Jurkat, Clone E6-1 (cell line): Measurements from ENCODE around the gene CEP164.
A peak's percentile ranks its signal among the peaks of the same experiment; 100 is the strongest.
"Not testable (repeated sequence)": the region's sequence is repeated elsewhere in the genome, so short reads cannot be mapped to it uniquely, and the experiment has no call there.

ENCODE experiments used
- DNase-seq: peaks from one replicate; pipeline ENCODE4 v3.0.0-alpha.2; 2011; ENCODE audit warnings: low read depth, low spot score
- H3K4me3 ChIP-seq: 2 replicates; pipeline ENCODE4 v1.5.1; 2011; ENCODE audit warnings: mild to moderate bottlenecking, low read length, control low read depth, moderate library complexity

The CEP164 gene

GRCh38 chr11:117303101-117303500 lies 24.6 kb upstream of the CEP164 start:
- no peak for DNase-seq
- H3K4me3 ChIP-seq: no peak overlapping the region

- no peak overlapping the region for H3K4me3 ChIP-seq
- no peak for DNase-seq
Measured at GRCh38 chr11:117303646-117304315, 23.9 kb upstream of the CEP164 start.

- H3K4me3 ChIP-seq: no peak overlapping the region
- no peak for DNase-seq
Measured at GRCh38 chr11:117305145-117305544, 22.5 kb upstream of the CEP164 start.

- H3K4me3 ChIP-seq: no peak overlapping the region
- no peak for DNase-seq
Measured at GRCh38 chr11:117309310-117309709, 18.3 kb upstream of the CEP164 start.

- H3K4me3 ChIP-seq: no peak overlapping the region
- DNase-seq: no peak
Measured at GRCh38 chr11:117313091-117313490, 14.6 kb upstream of the CEP164 start.

- no peak for DNase-seq
- no peak overlapping the region for H3K4me3 ChIP-seq
Measured at GRCh38 chr11:117313828-117314768, 13.6 kb upstream of the CEP164 start.

- H3K4me3 ChIP-seq: no peak overlapping the region
- no peak for DNase-seq
Measured at GRCh38 chr11:117314840-117315239, 12.8 kb upstream of the CEP164 start.

GRCh38 chr11:117315285-117316196 lies 12.1 kb upstream of the CEP164 start:
- H3K4me3 ChIP-seq: no peak overlapping the region
- no peak for DNase-seq

GRCh38 chr11:117316197-117316961 lies 11.3 kb upstream of the CEP164 start, which contains the start of gene BACE1:
Gene BACE1, minus strand, starts transcription at chr11:117316256. Its CDS starts 461 bp downstream, at chr11:117315795.
- DNase-seq: no peak

GRCh38 chr11:117318738-117319137 lies 8.9 kb upstream of the CEP164 start:
- no peak overlapping the region for H3K4me3 ChIP-seq
- no peak for DNase-seq

More at GRCh38 chr11:117316197-117316961, 11.3 kb upstream of the CEP164 start, which contains the start of gene BACE1:
- no peak within 1 kb of the TSS for H3K4me3 ChIP-seq

GRCh38 chr11:117319214-117319840 lies 8.3 kb upstream of the CEP164 start:
- no peak for DNase-seq
- H3K4me3 ChIP-seq: no peak overlapping the region

- not testable (repeated sequence) for DNase-seq
- peak overlapping the region; percentile 81 for H3K4me3 ChIP-seq
Measured at GRCh38 chr11:117327255-117327566, 443 bp upstream of the CEP164 start.

GRCh38 chr11:117328375-117329010 lies 839 bp downstream of the CEP164 start:
- H3K4me3 ChIP-seq: peak overlapping the region; percentile 81
- no peak for DNase-seq

GRCh38 chr11:117332843-117333242 lies 5.2 kb downstream of the CEP164 start:
- no peak for DNase-seq
- no peak overlapping the region for H3K4me3 ChIP-seq

- H3K4me3 ChIP-seq: no peak overlapping the region
- DNase-seq: no peak
Measured at GRCh38 chr11:117333917-117334316, 6.3 kb downstream of the CEP164 start.

- no peak for DNase-seq
- H3K4me3 ChIP-seq: no peak overlapping the region
Measured at GRCh38 chr11:117334896-117335295, 7.2 kb downstream of the CEP164 start.

GRCh38 chr11:117335399-117335798 lies 7.7 kb downstream of the CEP164 start:
- no peak overlapping the region for H3K4me3 ChIP-seq

GRCh38 chr11:117337076-117337475 lies 9.4 kb downstream of the CEP164 start:
- no peak overlapping the region for H3K4me3 ChIP-seq

More at GRCh38 chr11:117335399-117335798, 7.7 kb downstream of the CEP164 start:
- no peak for DNase-seq

More at GRCh38 chr11:117337076-117337475, 9.4 kb downstream of the CEP164 start:
- no peak for DNase-seq
